MM.1S (cell line): Measurements from ENCODE around the gene AGAP2.

ENCODE experiments used
- EZH2 ChIP-seq: fragments of 300-600 bp; sonication (generic); optimal IDR thresholded peaks from 2 replicates; pipeline ENCODE3; 2017; ENCODE audit warnings: low read depth, mild to moderate bottlenecking, antibody characterized with exemption, low read length, mixed read lengths
- TF ChIP-seq, protein P1 (sequence below): fragments of 300-600 bp; sonication (generic); IDR thresholded peaks from 2 replicates; pipeline ENCODE4 v1.5.1; 2016; ENCODE audit warnings: antibody characterized with exemption, low read length, mixed read lengths

DNA sequence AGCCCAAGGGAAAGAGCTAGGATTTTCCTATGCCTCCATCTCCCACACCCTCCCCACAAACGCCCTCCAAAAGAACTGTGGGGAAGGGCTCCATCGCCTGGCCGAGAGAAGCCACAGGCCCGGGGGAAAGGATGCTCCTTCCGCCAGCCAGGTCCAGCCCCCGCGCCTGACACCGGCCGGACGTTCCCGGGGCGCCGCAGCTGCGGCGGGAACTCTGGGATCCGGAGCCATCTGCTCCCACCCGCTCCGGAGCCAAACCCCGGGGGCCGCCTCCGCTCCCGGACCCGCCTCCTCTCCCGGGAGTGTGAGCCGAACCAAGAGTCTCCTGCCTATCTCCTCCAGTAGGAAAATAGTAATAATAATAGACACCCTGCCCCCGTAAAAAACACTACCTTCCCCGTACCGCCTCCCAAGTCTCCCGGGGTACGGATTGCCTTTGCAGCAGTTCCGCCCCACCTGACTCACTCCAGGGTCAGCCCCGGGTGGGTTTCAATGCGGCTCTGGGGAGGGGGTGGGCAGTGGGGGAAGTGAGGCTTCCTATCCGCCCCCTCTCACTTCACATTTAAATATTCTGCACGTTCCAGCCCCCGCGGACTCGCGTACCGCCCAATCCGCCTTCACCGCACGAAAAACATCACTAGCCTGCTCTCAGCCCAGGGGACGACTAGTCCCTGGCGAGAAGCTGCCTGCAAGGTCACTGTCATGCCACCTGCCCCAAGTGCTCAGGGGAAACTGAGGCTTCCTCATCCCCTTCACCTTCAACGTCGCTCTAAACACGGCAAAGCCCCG, 2.4 kb downstream of the AGAP2 start:
- TF ChIP-seq, protein P1, sequence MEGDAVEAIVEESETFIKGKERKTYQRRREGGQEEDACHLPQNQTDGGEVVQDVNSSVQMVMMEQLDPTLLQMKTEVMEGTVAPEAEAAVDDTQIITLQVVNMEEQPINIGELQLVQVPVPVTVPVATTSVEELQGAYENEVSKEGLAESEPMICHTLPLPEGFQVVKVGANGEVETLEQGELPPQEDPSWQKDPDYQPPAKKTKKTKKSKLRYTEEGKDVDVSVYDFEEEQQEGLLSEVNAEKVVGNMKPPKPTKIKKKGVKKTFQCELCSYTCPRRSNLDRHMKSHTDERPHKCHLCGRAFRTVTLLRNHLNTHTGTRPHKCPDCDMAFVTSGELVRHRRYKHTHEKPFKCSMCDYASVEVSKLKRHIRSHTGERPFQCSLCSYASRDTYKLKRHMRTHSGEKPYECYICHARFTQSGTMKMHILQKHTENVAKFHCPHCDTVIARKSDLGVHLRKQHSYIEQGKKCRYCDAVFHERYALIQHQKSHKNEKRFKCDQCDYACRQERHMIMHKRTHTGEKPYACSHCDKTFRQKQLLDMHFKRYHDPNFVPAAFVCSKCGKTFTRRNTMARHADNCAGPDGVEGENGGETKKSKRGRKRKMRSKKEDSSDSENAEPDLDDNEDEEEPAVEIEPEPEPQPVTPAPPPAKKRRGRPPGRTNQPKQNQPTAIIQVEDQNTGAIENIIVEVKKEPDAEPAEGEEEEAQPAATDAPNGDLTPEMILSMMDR, result no peak
- no peak for TF ChIP-seq EZH2
